Measurements from ENCODE around the gene TMPRSS9. TPM values are rescaled to one million over a fixed set of nuclear protein-coding genes. Genes with fewer than 3 reads are reported as not detected.

Gene TMPRSS9
- total and polyA plus RNA-seq, 2 of the 13 experiments (the other 11 are each of a cell fraction or from before 2014, with no cell fraction given): 2.5 to 5.2 TPM

- TF ChIP-seq ZNF609 (CRISPR knock-in tag; IDR thresholded peaks at IDR 0.05; ENCODE audit: borderline replicate concordance) (0 out of 2 replicates have a peak, but pooled peaks have one; percentile 27), ZNF292 (CRISPR knock-in tag; IDR thresholded peaks at IDR 0.05; ENCODE audit: borderline replicate concordance, low read depth) (peak; percentile 21; the same call in 1 of the 2 replicates), ZNF280B (CRISPR knock-in tag; IDR thresholded peaks at IDR 0.05; ENCODE audit: borderline replicate concordance) (peak; percentile 17; the same call in 1 of the 2 replicates), ZNF589 (CRISPR knock-in tag; conservative IDR thresholded peaks at IDR 0.05) (peak; percentile 65), MEIS1 (CRISPR knock-in tag; IDR thresholded peaks at IDR 0.05; ENCODE audit: borderline replicate concordance) (0 out of 2 replicates have a peak, but pooled peaks have one; percentile 4), ZSCAN29 (CRISPR knock-in tag; conservative IDR thresholded peaks at IDR 0.05) (0 out of 2 replicates have a peak, but pooled peaks have one; percentile 4), SIX4 (CRISPR knock-in tag; IDR thresholded peaks at IDR 0.05) (peak; percentile 19; the same call in 1 of the 2 replicates), ZBTB3 (CRISPR knock-in tag; IDR thresholded peaks at IDR 0.05; ENCODE audit: borderline replicate concordance, low read depth) (peak; percentile 81), DZIP1 (CRISPR knock-in tag; IDR thresholded peaks at IDR 0.05) (peak; percentile 86; the same call in 1 of the 2 replicates)
- TF ChIP-seq, protein P1, sequence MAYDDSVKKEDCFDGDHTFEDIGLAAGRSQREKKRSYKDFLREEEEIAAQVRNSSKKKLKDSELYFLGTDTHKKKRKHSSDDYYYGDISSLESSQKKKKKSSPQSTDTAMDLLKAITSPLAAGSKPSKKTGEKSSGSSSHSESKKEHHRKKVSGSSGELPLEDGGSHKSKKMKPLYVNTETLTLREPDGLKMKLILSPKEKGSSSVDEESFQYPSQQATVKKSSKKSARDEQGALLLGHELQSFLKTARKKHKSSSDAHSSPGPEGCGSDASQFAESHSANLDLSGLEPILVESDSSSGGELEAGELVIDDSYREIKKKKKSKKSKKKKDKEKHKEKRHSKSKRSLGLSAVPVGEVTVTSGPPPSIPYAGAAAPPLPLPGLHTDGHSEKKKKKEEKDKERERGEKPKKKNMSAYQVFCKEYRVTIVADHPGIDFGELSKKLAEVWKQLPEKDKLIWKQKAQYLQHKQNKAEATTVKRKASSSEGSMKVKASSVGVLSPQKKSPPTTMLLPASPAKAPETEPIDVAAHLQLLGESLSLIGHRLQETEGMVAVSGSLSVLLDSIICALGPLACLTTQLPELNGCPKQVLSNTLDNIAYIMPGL (CRISPR knock-in tag; IDR thresholded peaks at IDR 0.05; ENCODE audit: borderline replicate concordance in 1 of 2, low read depth in 1 of 2): peak in 1 of 2 experiments; percentile 39; a peak in 1 of 4 replicates
Measured at GRCh38 chr19:2395293-2395829, 35.3 kb downstream of the TMPRSS9 start (continued).
